GM10847 (cell line): ENCODE data around the gene SUPT4H1.

Source experiments
- POLR2A ChIP-seq: IDR thresholded peaks from 2 replicates; pipeline ENCODE4 v1.6.1; 2011; ENCODE audit not compliant: insufficient read length; ENCODE audit errors: extremely low read depth

The SUPT4H1 gene

DNA sequence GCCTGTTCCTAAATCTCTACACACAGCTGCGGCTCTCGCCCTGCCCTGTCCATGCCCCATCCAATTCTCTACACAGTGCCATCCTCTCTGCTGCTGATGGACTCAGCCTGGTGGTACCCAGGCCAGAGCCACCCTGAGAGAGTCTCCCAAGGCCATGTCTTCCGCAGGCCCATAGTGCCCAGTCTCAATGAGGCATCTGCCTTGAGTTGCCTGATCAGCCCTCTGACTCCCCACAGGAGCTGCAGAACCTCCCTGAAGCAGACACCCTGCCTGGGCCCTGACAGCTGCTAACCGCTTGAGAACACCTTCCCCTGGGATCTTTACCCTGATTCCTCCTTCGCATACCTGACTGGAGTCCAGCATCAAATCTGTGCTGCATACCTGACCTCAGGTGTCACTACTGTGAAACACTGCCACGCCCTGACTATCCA lies 36.7 kb downstream of the SUPT4H1 start:
- no peak for TF ChIP-seq POLR2A

DNA sequence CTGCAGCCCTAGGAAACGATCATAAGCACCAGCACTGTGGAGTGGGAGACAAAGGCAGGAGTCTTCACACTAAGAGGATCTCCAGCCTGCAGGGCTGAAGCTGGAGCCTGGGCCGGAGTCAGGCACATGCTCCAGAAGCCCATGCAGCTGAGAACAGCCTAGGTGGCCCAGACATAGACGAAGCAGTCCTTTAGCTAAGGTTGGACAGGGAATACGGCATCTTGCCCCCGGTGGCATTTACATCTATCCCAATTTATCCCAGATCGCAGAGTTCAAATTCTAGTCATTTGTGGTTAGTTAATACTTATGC lies 37.3 kb downstream of the SUPT4H1 start:
- TF ChIP-seq POLR2A, result no peak

DNA sequence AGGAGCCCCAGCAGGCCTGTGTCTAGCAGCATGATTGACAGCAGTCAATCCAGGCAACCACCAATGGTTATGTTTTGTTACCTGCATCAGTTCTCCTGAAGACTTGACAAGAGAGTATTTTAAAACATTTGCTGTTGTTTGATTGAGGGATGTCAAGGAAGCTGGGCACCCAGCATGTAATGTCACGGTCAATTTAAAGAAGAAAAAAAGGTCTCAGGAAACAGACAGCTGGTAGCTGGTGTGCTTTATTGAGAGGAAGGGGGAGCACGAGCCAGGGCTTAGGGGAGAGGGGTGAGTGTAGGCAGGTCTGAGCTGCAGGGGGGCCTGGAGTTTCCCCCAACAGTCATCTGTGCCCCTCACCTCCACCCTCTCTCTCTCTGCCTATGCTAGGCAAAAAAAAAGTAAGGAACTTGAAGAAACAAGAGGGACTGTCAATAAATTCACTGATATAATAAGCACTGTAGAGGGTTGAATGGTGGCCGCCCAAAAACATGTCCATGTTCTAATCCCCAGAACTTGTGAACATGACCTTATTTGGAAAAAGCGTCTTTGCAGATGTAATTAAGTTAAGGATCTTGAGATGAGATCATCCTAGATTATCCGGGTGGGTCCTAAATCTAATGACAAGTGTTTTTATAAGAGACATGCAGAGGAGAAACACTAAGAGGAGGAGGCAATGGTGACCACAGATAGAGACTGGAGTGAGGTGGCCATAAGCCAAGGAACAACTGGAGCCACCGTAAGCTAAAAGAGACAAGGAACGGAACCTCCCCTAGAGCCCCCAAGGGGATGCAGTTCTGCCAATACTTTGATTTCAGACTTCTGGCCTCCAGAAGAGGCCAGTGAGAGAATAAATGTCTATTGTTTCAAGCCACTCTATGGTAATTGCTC lies 37.9 kb downstream of the SUPT4H1 start:
- no peak for TF ChIP-seq POLR2A

DNA sequence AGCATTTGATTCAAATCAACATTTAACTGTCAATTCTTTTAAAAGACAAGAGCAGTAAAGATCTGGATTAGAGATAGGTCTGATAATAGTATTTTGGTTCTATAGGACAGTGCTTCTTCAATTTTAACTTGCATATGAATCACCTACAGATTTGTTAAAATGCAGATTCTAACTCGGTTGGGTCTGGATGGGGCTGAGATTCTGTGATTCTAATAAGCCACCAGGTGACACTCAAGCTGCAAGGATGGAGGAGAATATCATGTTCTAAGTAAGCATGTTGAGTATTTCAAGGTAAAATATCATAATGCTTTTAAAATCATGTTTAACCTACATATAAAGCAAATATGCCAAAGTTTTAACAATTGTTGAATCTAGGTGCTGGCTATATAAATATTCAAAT lies 39.2 kb downstream of the SUPT4H1 start:
- no peak for TF ChIP-seq POLR2A

DNA sequence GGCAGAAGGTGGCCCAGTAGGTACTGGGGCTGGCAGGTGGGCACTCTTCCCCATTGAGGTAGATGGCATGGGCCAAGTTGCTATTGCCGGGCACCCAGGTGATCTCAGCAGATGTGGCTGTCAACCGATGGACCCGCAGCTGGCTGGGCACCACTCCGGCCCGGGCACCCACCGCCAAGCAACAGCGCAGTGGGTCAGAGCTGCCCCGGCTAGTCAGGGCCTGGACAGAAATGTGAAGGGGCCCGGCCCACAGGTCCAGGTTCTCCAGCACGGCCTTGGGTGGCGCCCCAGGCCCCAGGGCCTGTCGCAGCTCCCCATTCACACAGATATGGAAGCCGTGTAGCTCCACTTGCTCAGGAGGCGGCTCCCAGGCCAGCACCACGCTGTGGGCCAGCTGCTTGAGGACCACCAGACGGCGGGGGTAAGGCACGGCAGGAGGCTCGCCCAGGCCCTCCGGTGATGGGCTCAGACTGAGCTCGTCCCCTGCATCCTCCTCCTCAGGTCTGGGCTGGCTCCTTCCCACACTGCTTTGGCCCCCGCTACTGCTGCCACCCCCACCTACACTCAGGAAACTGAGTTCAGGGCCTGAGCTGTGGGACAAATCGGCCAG lies 39.9 kb downstream of the SUPT4H1 start:
- no peak for TF ChIP-seq POLR2A

DNA sequence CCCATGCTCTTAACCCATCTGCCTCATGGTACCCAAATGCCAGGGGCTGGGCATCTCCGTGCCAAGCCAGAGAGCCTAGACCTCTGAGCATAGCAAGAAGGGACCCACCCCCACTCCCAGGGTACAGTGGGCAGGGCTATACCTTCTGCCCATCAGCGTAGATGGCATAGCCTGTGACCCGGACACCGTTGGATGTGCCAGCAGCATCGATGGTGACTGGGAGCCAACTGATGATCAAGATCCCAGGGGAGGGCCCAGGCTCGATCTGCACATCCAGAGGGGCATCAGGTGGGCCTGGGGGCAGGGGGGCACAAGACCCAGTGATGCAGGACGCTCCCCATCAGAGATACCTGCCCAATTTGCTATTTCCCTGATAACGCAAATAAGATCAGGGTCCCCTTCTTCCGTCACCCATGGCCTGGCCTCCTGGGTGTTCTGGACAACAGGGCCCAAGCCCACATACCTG lies 40.5 kb downstream of the SUPT4H1 start:
- TF ChIP-seq POLR2A, result no peak

DNA sequence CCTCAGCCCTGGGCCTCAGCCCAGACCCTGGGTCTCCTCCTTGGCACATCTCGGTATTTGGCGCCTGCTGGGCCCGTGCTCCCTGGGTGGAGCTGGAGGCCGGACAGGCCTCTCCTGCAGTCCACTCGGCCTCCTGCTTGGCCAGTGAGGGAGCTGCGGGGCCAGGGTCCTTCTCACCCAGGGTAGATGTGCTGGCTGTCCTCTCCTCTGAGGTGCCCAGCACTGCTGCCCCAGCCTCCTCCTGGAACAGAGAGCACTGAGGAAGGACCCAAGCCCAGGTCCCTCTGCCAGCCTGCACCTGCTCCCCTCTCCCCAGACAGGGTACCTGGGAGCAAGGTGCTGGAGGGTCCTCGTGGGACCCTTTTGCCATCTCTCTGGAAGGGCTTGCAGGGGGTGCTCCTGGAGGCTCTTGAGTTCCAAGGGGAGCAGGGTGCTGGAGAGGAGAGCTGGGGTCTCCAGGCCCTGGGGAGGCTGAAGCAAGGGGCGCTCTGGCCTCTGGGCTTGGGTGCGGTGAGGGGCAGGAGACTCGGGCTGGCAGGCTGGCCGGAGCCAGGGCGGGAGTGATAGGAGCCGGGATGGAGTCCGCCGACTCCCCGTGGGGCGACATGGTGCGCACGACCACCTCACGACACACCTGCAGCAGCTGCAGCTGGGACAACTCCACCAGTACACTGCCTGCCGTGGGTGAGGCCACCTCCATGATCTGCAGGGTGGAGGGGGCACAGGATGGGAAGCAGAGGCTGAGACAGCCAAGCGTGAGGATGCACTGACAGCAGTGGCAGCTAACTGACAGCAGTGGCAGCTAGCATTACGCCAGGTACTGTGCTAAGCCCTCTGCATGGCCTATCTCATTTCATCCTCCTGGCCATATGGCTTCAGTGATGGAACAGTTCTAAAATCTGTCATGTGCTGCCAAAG lies 41.2 kb downstream of the SUPT4H1 start:
- TF ChIP-seq POLR2A, result no peak

DNA sequence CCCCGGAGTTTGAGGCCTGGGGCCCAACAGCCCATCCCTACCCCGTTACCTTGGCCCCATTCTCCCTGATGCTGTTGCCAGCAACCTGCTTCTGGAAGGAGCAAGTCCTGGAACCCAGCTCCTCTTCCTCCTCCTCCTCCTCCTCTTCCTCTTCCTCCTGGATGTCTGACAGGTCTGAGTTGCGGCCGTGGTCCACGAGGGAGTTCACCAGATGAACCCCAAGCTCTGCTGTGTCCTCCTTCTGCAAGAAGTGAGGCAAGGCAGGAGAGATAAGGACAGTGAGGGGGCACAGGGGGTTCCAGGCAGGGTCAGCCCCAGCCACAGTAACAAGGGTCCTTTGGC lies 42.1 kb downstream of the SUPT4H1 start:
- no peak for TF ChIP-seq POLR2A

DNA sequence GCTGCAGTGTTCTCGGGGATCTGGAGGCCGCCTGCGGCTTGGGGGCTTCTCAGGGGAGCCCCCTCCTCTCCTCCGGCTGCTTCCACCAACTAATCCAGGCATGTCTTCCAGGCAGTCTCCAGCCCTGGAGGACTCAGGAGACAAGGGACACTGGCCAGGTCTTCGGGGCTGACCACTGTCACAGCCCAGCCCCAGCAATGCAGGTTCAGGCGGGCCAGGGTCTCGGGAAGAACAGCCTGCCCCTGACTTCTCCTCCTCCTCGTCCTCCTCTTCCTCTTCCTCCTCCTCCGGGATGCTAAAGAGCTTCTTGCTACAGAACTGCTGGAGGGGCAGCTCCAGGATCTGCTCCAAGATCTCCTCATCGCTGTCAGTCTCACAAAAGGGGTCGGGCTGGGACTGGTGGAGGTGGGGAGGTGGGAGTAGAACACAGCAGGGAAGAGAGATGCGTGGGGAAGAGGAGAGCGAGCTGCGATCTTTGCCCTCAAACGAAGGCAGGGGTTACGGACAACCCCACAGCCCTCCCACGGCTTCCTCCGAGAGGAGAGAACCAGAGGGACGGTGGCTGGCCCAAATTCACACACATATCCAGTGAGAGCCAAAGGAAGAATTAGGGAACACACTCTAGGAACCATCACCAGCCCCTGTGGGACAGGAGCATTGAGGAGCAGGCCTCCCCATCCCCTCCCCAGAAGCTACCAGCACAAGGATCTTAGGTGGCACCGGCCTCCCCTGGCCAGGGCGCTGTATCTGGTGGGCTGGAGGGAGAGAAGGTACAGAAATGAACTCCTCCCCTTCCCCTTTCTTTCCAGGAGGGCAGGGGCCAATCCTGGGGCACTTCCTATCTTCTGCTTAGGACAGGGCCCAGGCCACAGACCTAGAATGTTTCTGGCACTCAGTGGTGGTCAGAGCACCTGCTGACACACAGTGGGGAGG lies 42.8 kb downstream of the SUPT4H1 start:
- TF ChIP-seq POLR2A, result no peak

DNA sequence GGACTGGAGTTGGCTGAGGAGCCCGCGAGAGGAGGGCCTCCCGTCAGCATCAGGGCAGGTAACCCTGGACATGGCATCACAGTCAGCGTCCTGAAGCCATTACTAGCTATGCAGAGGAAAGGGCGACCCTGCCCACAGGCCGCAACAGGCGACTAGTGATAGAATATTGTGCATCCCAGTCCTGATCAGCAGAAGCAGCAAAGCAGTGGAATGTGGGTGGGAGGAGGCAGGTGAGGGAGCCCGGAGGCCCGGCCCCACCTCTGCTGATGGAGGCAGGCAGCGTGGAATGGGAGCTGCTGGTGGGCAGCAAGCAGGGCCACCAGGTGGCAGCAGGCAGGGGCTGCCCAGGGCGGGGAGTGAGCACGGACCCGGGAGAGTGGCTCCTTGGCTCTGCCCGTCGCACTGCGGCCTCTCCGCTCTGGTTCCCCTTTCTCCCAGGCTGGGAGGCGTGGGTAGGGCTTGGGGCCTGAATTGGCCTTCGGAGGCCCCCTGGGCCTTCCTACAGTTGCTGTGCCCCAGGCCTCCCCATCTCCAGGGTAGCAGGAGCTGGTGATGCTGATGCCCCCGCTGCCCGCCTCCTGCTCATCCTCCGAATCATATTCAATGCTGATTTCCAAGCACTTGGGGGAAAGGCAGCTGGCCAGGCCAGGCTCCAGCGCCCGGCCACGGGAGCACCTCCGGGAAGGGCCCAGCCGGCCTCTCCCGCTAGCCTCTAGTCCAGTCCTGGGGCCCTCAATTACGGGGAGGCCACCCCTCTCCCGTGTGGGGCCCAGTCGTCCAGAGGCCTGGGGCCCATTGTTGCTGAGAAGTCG lies 43.6 kb downstream of the SUPT4H1 start:
- TF ChIP-seq POLR2A, result no peak

DNA sequence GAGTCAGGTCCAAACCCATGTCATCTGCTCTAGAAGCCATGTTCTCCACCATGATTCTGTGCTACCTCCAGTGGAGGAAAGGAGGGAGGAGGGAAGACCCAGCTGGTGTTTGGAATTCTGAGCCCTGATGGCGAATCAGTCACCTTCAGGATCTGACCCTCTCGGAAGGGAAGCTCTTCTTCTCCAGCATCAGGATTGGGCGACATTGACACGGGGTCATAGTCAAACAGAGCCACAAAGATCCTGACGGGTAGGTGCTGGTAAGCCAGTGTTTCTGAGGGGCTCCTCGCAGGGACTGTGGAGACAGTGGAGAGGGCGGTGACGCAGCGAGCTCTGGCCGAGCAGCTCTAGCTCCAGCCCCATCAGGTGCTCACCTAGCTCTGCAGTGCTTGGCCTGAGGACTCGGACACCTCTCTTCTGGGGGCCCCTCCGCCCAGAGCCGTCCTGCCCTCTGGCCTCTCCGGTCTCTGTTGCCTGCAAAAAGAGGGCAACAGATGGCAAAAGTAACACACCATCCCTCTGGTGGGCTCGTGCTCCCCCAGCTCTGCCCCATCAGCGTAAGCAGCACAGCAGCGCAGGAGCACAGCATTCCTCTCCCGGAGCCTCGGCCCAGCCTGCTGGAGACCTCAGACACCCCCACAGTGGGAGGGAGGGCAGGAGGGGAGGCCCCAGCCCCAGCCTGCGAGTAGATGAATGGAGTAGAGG lies 44.4 kb downstream of the SUPT4H1 start:
- no peak for TF ChIP-seq POLR2A

DNA sequence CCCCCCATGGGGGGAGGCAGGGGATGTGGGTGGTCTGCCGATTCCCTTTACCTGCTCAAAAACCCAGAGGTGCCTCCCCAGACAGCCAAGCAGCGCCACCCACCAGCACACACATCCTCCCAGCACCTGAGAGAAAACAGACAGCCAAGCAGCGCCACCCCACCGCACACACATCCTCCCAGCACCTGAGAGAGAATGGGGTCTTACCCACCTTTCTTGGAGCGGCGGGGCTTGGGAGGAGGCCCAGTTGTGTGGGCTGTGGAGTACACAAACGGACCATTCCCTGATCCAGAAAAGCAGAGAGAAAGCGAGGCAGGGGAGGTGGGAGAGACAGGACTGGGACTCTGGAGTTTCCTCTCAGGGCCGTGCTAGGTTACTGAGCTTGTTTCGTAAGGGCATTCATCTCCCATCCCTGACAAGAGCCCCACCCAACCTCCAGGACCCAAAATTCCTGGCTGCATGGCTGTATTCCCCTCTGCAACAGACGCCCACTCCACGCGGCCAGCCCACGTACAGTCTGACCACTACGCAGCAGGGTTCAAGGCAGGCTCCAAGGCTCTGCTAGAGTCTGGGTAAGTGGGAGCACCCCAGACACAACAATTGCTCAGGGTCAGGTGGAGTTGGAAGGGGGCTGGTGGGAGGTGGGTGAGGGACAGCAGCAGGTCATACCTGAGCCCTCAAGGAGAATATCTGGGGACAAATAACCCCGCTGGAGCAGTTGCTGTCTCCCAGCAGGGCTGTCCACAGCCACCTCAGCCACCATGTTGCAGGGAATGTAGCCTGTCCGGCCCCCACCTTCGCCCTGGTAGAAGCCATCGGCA lies 45.7 kb downstream of the SUPT4H1 start:
- TF ChIP-seq POLR2A, result no peak

DNA sequence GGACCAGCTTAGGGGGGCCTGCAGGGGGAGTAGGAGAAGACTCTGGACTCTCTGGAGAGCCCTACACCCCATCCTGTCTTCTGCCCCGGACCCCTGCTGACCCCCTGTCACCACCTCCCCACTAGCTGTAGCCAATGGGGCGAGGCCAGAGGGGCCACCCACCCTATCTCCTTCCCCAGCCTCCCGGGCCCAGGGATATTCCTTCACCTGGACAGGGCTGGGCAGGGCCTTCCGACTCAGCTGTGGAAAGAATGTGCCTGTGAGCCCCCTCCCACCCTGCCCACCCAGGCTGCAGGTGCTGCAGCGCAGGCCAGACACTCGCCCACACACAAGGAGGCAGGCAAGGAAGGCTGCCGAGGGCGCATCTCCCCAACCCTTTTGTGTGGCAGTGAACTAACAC lies 46.4 kb downstream of the SUPT4H1 start:
- TF ChIP-seq POLR2A, result no peak
